Breast epithelium (tissue), 3 donors: ENCODE results near the gene ZNF687.
A peak's percentile ranks its signal among the peaks of the same experiment; 100 is the strongest.

Source experiments
- CTCF ChIP-seq, 3 donors: fragments of 450-650 bp; IDR thresholded peaks; one replicate each; pipeline ENCODE4 v1.5.1; 2016 to 2017; ENCODE audit warnings: antibody characterized with exemption in 3 of 3, mild to moderate bottlenecking in 3 of 3, moderate library complexity in 3 of 3
- POLR2A ChIP-seq: fragments of 450-650 bp; IDR thresholded peaks from one replicate; pipeline ENCODE4 v1.6.1; 2016; ENCODE audit warnings: antibody characterized with exemption, mild to moderate bottlenecking, moderate library complexity
- POLR2AphosphoS5 ChIP-seq, 3 donors: sonication (generic); formaldehyde crosslinking; IDR thresholded peaks; one replicate each; pipeline ENCODE4 v1.6.1; 2017; ENCODE audit warnings: antibody characterized with exemption in 3 of 3

- TF ChIP-seq POLR2AphosphoS5 (IDR thresholded peaks at IDR 0.05) (peak in 1 of 3 donors; percentile 14), POLR2A (no peak), CTCF (IDR thresholded peaks at IDR 0.05) (peak; percentile 78 to 83 (median 81))
These were observed 59.0 kb downstream of the ZNF687 start for GRCh38 chr1:151340870-151341754.
